GM18858 (cell line): ENCODE data around the gene DERL3.
"Not testable (repeated sequence)": the region's sequence is repeated elsewhere in the genome, so short reads cannot be mapped to it uniquely, and the experiment has no call there.

Experiments
- ATAC-seq: cut with Tn5 transposase; IDR thresholded peaks from one replicate; pipeline ENCODE4 v1.9.1; 2021; ENCODE audit not compliant: unreplicated experiment

DERL3 gene

GRCh38 chr22:23838681-23839468 is at the start of gene DERL3:
Gene DERL3, minus strand, starts transcription at chr22:23839006. Its CDS starts 19 bp downstream, at chr22:23838987.
- peak; percentile 79 for ATAC-seq

- ATAC-seq = no peak
Measured at GRCh38 chr22:23884140-23884539, 45.3 kb upstream of the DERL3 start.

GRCh38 chr22:23883658-23884057 is 44.9 kb upstream of the DERL3 start:
- ATAC-seq = no peak

DNA sequence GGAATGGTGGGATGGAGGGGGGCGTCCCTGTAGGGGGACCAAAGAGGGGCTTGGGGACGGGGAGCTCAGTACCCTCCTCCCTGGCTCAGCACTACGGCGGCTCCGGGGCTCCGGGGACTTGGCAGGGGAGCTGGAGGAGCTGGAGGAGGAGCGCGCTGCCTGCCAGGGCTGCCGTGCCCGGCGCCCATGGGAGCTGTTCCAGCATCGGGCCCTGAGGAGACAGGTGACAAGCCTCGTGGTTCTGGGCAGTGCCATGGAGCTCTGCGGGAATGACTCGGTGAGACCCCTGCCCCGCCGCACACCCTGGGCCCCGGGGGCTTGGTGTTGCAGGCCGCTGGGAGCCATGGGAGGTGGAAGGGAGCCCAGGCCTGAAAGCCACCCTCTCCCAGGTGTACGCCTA is 43.6 kb upstream of the DERL3 start:
- ATAC-seq = no peak

DNA sequence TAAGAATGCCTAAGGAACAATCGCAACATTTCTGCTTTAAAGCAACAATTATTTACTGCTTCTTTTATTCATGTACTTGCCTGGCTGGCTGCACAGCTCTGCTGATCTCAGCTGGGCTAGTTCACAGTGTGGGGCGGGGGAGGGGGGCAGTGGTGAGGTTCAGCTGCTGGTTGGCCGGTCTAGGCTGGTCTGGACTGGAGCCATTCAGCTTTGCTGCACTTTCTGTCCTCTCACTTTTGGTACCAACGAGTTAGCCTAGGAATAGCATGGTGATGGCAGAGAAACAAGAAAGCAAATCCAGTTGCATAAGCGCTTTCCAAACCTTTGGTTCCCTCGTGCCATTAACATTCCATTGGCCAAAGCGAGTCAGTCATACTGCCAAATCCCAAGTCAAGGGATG is 39.4 kb upstream of the DERL3 start:
- no peak for ATAC-seq

- ATAC-seq = no peak
Measured at GRCh38 chr22:23877566-23877965, 38.8 kb upstream of the DERL3 start.

GRCh38 chr22:23875801-23876200 is 37.0 kb upstream of the DERL3 start:
- ATAC-seq = no peak

DNA sequence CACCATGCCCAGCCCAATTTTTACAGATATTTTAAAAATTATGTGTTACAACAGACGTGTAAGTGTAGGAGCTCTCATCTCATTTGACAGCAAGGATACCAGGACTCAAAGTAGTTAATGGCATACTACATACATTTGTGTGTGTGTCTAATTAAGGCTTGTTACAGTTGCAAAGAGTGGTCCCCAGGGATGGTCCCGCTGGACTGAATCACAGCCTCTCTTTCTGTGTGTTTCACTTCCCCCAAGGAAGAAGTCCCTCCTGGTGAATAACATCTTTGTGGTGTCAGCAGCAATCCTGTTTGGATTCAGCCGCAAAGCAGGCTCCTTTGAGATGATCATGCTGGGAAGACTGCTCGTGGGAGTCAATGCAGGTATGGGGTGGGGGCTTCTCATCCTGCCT is 36.1 kb upstream of the DERL3 start:
- no peak for ATAC-seq

DNA sequence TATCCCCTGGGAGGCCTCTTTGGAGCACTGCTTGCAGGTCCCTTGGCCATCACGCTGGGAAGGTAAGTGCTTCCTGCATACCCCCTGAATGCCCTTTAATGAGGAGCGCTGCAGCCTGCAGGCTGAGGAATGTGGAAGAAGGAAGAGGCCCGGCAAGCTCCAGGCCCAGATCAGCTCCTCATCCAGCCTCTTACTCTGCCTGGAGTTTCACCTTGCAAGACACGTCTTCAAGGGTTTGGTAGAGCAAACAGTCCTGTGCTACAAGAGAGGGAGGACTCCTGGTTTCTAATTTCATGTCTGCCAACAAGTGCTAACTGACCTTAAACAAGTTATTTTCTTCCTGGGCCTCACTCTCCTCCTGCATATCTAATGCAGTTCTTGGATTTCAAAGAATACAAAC is 29.8 kb upstream of the DERL3 start:
- no peak for ATAC-seq

- not testable (repeated sequence) for ATAC-seq
Measured at GRCh38 chr22:23864499-23865154, 25.8 kb upstream of the DERL3 start.

GRCh38 chr22:23862103-23862502 is 23.3 kb upstream of the DERL3 start:
- no peak for ATAC-seq

GRCh38 chr22:23860187-23860586 is 21.4 kb upstream of the DERL3 start:
- not testable (repeated sequence) for ATAC-seq

DNA sequence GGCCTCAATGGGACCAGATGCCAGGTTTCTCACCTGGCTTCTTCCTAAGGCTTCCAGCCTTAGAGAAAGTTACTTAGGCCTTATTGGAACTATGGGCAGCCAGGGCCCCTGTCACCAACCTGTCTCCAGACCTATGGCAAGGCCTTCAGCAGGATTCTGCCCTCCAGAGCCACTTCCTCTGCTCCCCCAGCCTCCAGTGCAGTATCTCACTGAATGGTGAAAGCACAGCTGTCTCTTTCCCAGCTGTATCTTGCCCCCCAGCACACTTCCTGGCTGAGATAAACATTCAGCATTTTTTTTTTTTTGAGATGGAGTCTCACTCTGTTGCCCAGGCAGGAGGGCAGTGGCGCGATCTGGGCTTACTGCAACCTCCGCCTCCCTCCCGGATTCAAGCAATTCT is 20.4 kb upstream of the DERL3 start:
- ATAC-seq = no peak

GRCh38 chr22:23858484-23858815 is 19.6 kb upstream of the DERL3 start:
- ATAC-seq = no peak

GRCh38 chr22:23857606-23858483 is 19.0 kb upstream of the DERL3 start, which contains the start of gene SLC2A11:
Gene SLC2A11, plus strand, starts transcription at chr22:23857875. Its CDS starts 125 bp downstream, at chr22:23858000.
- peak; percentile 85 for ATAC-seq

DNA sequence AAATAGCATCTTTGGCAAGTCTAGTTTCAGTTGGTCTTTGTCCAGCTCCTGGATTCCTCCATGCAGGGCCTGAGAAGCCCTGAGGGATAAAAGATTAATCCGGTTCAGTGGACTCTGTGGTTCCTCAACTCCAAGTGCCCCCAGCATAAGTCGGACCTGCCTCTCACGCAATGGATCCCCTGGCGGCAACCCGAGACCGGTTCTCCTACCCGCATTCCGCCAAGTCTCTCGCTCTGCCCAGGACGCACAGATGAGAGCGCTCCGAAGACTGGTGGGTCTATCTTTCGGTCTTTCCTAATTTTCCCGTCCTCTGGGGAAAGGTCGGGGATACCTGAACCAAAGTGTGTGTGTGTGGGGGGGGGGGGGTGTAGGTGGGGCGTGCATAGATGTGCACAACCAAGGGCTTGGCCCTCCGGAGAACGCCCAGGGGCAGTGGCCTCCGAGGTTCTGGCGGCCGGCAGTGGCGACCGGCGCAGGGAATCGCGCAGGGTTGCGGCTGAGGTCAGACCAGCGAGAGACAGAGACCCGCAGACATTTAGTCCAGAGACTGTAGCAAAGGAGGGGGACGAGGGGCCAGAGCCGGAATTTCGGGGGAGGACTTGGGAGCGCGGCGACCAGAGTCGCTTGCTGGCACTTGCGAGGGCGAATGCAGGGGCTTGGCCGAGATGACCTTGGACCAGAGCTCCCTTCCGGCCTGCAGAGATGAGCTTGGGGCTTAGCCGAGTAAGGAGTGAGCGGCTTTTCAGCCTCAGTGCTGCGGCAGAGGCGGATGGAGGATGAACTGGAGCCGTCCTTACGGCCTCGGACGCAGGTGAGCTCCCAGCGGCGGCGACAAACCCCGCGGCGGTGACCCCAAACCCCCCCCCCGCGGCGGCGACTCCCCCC is 18.2 kb upstream of the DERL3 start:
- ATAC-seq = peak; percentile 17

GRCh38 chr22:23850136-23850611 is 11.4 kb upstream of the DERL3 start:
- no peak for ATAC-seq

- ATAC-seq = no peak
Measured at GRCh38 chr22:23849009-23850006, 10.5 kb upstream of the DERL3 start.
